CD14-positive monocyte (primary cell): ENCODE data around the gene CGNL1. TPM values are rescaled to one million over a fixed set of nuclear protein-coding genes. Genes with fewer than 3 reads are reported as not detected.

Source experiments
- DNase-seq, 3 donors: peaks; one replicate each; pipeline ENCODE4 v3.0.0-alpha.2; 2011 to 2022
- H2AFZ ChIP-seq: 2 replicates; pipeline ENCODE4 v1.6.0; 2012; ENCODE audit warnings: mild to moderate bottlenecking, low read depth, low read length, inconsistent platforms; ENCODE audit not compliant: insufficient read depth, poor library complexity, severe bottlenecking
- H3K27ac ChIP-seq, 2 donors: 1 replicate in 1 of 2; 2 replicates in 1 of 2; pipeline ENCODE4 v1.5.1; 2012 to 2013; ENCODE audit warnings: low read length in 2 of 2, control low read depth in 1 of 2, inconsistent platforms in 1 of 2, low read depth in 1 of 2, mild to moderate bottlenecking in 1 of 2
- H3K27me3 ChIP-seq, 2 donors: one replicate each; pipeline versions ENCODE4 v1.6.0 to v1.6.1; 2011 to 2013; ENCODE audit warnings: low read length in 2 of 2; ENCODE audit not compliant: control insufficient read depth in 2 of 2, insufficient read depth in 2 of 2
- H3K36me3 ChIP-seq, 2 donors: replicated peaks in 1 of 2; 1 replicate in 1 of 2; 2 replicates in 1 of 2; pipeline versions ENCODE4 v1.5.1 to v1.6.1; 2012 to 2013; ENCODE audit warnings: low read length in 2 of 2, control low read depth in 1 of 2, inconsistent platforms in 1 of 2, mild to moderate bottlenecking in 1 of 2; ENCODE audit not compliant: insufficient read depth in 2 of 2, control insufficient read depth in 1 of 2
- H3K4me1 ChIP-seq, 2 donors: 1 replicate in 1 of 2; 2 replicates in 1 of 2; pipeline versions ENCODE4 v1.5.1 to v1.6.1; 2012 to 2013; ENCODE audit warnings: low read length in 2 of 2, control low read depth in 1 of 2, inconsistent platforms in 1 of 2, mild to moderate bottlenecking in 1 of 2, moderate library complexity in 1 of 2; ENCODE audit not compliant: insufficient read depth in 2 of 2, control insufficient read depth in 1 of 2
- H3K4me2 ChIP-seq: replicated peaks from 2 replicates; pipeline ENCODE3; 2012; ENCODE audit warnings: low read length, moderate library complexity, mild to moderate bottlenecking; ENCODE audit not compliant: poor library complexity, severe bottlenecking; ENCODE audit errors: extremely low read depth
- H3K4me3 ChIP-seq, 3 experiments: fragments of 200-600 bp in 1 of 3; sonication (generic) in 1 of 3; replicated peaks in 1 of 3; 1 replicate in 2 of 3; 2 replicates in 1 of 3; pipeline ENCODE4 v1.5.1; 2011 to 2013; ENCODE audit warnings: low read length in 3 of 3, mild to moderate bottlenecking in 3 of 3, control low read depth in 2 of 3, low read depth in 2 of 3, inconsistent platforms in 1 of 3, moderate library complexity in 1 of 3
- H3K79me2 ChIP-seq: 2 replicates; pipeline ENCODE4 v1.6.0; 2012; ENCODE audit warnings: mild to moderate bottlenecking, control low read depth, inconsistent platforms, low read length, moderate library complexity; ENCODE audit not compliant: insufficient read depth
- H3K9ac ChIP-seq: 2 replicates; pipeline ENCODE4 v1.6.0; 2017; ENCODE audit warnings: low read length, mild to moderate bottlenecking; ENCODE audit not compliant: insufficient read depth, poor library complexity, severe bottlenecking
- H3K9me3 ChIP-seq, 2 donors: replicated peaks in 1 of 2; 1 replicate in 1 of 2; 2 replicates in 1 of 2; pipeline versions ENCODE4 v1.5.1 to v1.6.1; 2012 to 2013; ENCODE audit warnings: low read length in 2 of 2, control low read depth in 1 of 2; ENCODE audit not compliant: control insufficient read depth in 1 of 2, insufficient read depth in 1 of 2
- H4K20me1 ChIP-seq: 2 replicates; pipeline ENCODE4 v1.6.0; 2012; ENCODE audit warnings: mild to moderate bottlenecking, low read length, control low read depth, moderate library complexity; ENCODE audit not compliant: insufficient read depth
- H3K27ac Mint-ChIP-seq, 7 donors: one replicate each; pipeline ENCODE4 v1.8.0; 2020; ENCODE audit warnings: mild to moderate bottlenecking in 7 of 7, mixed read lengths in 7 of 7, moderate library complexity in 6 of 7, inconsistent platforms in 2 of 7
- H3K27me3 Mint-ChIP-seq, 3 donors: one replicate each; pipeline ENCODE4 v1.8.0; 2021 to 2022; ENCODE audit warnings: low read depth in 3 of 3, mild to moderate bottlenecking in 3 of 3, mixed read lengths in 3 of 3, moderate library complexity in 3 of 3, inconsistent platforms in 1 of 3
- H3K36me3 Mint-ChIP-seq, 2 donors: one replicate each; pipeline ENCODE4 v1.8.0; 2020; ENCODE audit warnings: mixed read lengths in 2 of 2, inconsistent platforms in 1 of 2, mild to moderate bottlenecking in 1 of 2
- H3K4me1 Mint-ChIP-seq: one replicate; pipeline ENCODE4 v1.8.0; 2020; ENCODE audit warnings: mild to moderate bottlenecking, mixed read lengths
- H3K4me3 Mint-ChIP-seq, 2 donors: one replicate each; pipeline ENCODE4 v1.8.0; 2020; ENCODE audit warnings: mild to moderate bottlenecking in 2 of 2, mixed read lengths in 2 of 2, moderate library complexity in 1 of 2
- H3K9me3 Mint-ChIP-seq, 7 donors: one replicate each; pipeline ENCODE4 v1.8.0; 2020 to 2022; ENCODE audit warnings: mixed read lengths in 7 of 7, mild to moderate bottlenecking in 6 of 7, moderate library complexity in 6 of 7, inconsistent platforms in 2 of 7
- CTCF ChIP-seq: fragments of 200-600 bp; IDR thresholded peaks from one replicate; pipeline ENCODE4 v1.8.0; 2022; ENCODE audit warnings: antibody characterized with exemption, mild to moderate bottlenecking
- WGBS: methylation state at CpG from one replicate; pipeline ENCODE4 v1.1.5; 2013; ENCODE audit warnings: missing lambda C conversion rate; ENCODE audit not compliant: insufficient coverage; 5-methylcytosine and 5-hydroxymethylcytosine counted together
- intact Hi-C, 2 donors: fragments of 100-400 bp; cut with micrococcal nuclease; formaldehyde crosslinking; loops; one replicate each; pipeline versions ENCODE4 v1.15.0 to v1.15.1; 2023
- polyA plus RNA-seq, 3 donors: library from polyadenylated mRNA; depleted of rRNA in 1 of 3; unstranded in 2 of 3; stranded (reverse) in 1 of 3; fragments of 300-500 nt in 2 of 3; fragments of >200 nt in 1 of 3; fragmentation: Illumina TruSeq in 2 of 3; gene quantifications; 1 replicate in 2 of 3; 2 replicates in 1 of 3; pipeline ENCODE4 v1.2.3, GENCODE V29; 2012 to 2021

CGNL1 gene
- polyA plus RNA-seq, 3 donors: not detected

GRCh38 chr15:57425842-57426241 is 49.5 kb downstream of the CGNL1 start:
- Histone ChIP-seq H4K20me1 (no peaks in the 10 kb centered on the region), H3K4me3 (no peak overlapping the region), H3K27ac (no peak overlapping the region), H3K36me3 (no peaks in the 10 kb centered on the region), H3K79me2 (no peaks in the 10 kb centered on the region), H3K9me3 (no peaks in the 10 kb centered on the region), H3K27me3 (no peaks in the 10 kb centered on the region), H3K4me2 (no peak overlapping the region), H3K9ac (no peak overlapping the region), H2AFZ (no peak overlapping the region), H3K4me1 (peaks cover 13 to 17% of the 10 kb centered on the region in 2 donors)
- Mint-ChIP-seq H3K27ac (no peak overlapping the region), H3K27me3 (peaks cover 0 to 1% (median 0%) of the 10 kb centered on the region in 3 donors), H3K4me3 (no peak overlapping the region), H3K36me3 (no peaks in the 10 kb centered on the region), H3K4me1 (peaks cover 18% of the 10 kb centered on the region), H3K9me3 (no peaks in the 10 kb centered on the region)
- no peak for DNase-seq
- WGBS: 80% methylated on average over 1 of the region's 3 CpGs
- intact Hi-C loops: no loop called here
- TF ChIP-seq CTCF: no peak

- Histone ChIP-seq H3K9me3 (no peaks in the 10 kb centered on the region), H3K4me2 (no peak overlapping the region), H3K4me1 (peaks cover 4 to 6% of the 10 kb centered on the region in 2 donors), H3K27me3 (no peaks in the 10 kb centered on the region), H4K20me1 (no peaks in the 10 kb centered on the region), H2AFZ (no peak overlapping the region), H3K27ac (no peak overlapping the region), H3K36me3 (no peaks in the 10 kb centered on the region), H3K4me3 (no peak overlapping the region), H3K79me2 (no peaks in the 10 kb centered on the region), H3K9ac (no peak overlapping the region)
- H3K36me3 Mint-ChIP-seq: no peaks in the 10 kb centered on the region
- no peak for DNase-seq
- WGBS: 71% methylated on average over 3 of the region's 9 CpGs
- TF ChIP-seq CTCF: no peak
- intact Hi-C loops: no loop called here
- no peaks in the 10 kb centered on the region for H3K9me3 Mint-ChIP-seq
- no peak overlapping the region for H3K4me3 Mint-ChIP-seq
- H3K4me1 Mint-ChIP-seq: peaks cover 6% of the 10 kb centered on the region
- no peak overlapping the region for H3K27ac Mint-ChIP-seq
- peaks cover 0 to 1% (median 0%) of the 10 kb centered on the region in 3 donors for H3K27me3 Mint-ChIP-seq
Measured at GRCh38 chr15:57427367-57427821, 51.1 kb downstream of the CGNL1 start.
